HepG2 (cell line): ENCODE results near the gene SPTBN5.
A peak's percentile ranks its signal among the peaks of the same experiment; 100 is the strongest.

Experiments used
- CEBPZ ChIP-seq: IDR thresholded peaks from 2 replicates; pipeline ENCODE4 v1.6.1; 2012; ENCODE audit warnings: low read length, improper control_type of control experiment
- CTCF ChIP-seq: sonication (generic); formaldehyde crosslinking; IDR thresholded peaks from 2 replicates; pipeline ENCODE4 v1.5.0; 2020; ENCODE audit warnings: mild to moderate bottlenecking, missing genetic modification reagents, moderate library complexity
- EP300 ChIP-seq, 3 experiments: sonication (generic) in 1 of 3; formaldehyde crosslinking in 1 of 3; IDR thresholded peaks; 2 replicates each; pipeline versions ENCODE4 v1.5.1 to v1.6.1; 2011 to 2020; ENCODE audit warnings: low read depth in 2 of 3, low read length in 2 of 3, borderline replicate concordance in 1 of 3, improper control_type of control experiment in 1 of 3, mild to moderate bottlenecking in 1 of 3, missing genetic modification reagents in 1 of 3, moderate library complexity in 1 of 3
- GFI1 ChIP-seq: sonication (generic); formaldehyde crosslinking; IDR thresholded peaks from 2 replicates; pipeline ENCODE4 v1.5.0; 2020; ENCODE audit warnings: missing genetic modification reagents, mild to moderate bottlenecking, borderline replicate concordance
- LBX2 ChIP-seq: sonication (generic); formaldehyde crosslinking; IDR thresholded peaks from 2 replicates; pipeline ENCODE4 v1.5.0; 2020; ENCODE audit warnings: missing genetic modification reagents, mild to moderate bottlenecking, borderline replicate concordance
- MAX ChIP-seq: IDR thresholded peaks from 2 replicates; pipeline ENCODE4 v1.6.1; 2012; ENCODE audit warnings: inconsistent platforms
- ZBTB33 ChIP-seq: sonication (generic); formaldehyde crosslinking; IDR thresholded peaks from 2 replicates; pipeline ENCODE4 v1.4.0; 2020; ENCODE audit warnings: missing genetic modification reagents
- ZNF160 ChIP-seq: sonication (generic); formaldehyde crosslinking; IDR thresholded peaks from 2 replicates; pipeline ENCODE4 v1.8.0; 2022; ENCODE audit warnings: mild to moderate bottlenecking, inconsistent platforms, missing genetic modification reagents
- ZNF274 ChIP-seq: sonication (generic); formaldehyde crosslinking; IDR thresholded peaks from 2 replicates; pipeline ENCODE4 v1.5.1; 2020; ENCODE audit warnings: mild to moderate bottlenecking, missing genetic modification reagents

GRCh38 chr15:41827880-41828806 lies 65.7 kb downstream of the SPTBN5 start, which contains the start of gene JMJD7:
- TF ChIP-seq CTCF = no peak; the same call in 1 of the 2 replicates
- TF ChIP-seq CEBPZ = no peak
- no peak for TF ChIP-seq ZNF160 (CRISPR knock-in tag)
- no peak for TF ChIP-seq ZBTB33 (CRISPR knock-in tag)
- TF ChIP-seq ZNF274 (CRISPR knock-in tag) = no peak
- TF ChIP-seq MAX = peak; percentile 38; the same call in 1 of the 2 replicates
- no peak for TF ChIP-seq EP300 (IDR thresholded peaks at IDR 0.05; ENCODE audit: low read depth in 2 of 2, low read length in 2 of 2)
- no peak for TF ChIP-seq EP300 (CRISPR knock-in tag; IDR thresholded peaks at IDR 0.05; ENCODE audit: borderline replicate concordance)
- 0 out of 2 replicates have a peak, but pooled peaks have one; percentile 42 for TF ChIP-seq GFI1 (CRISPR knock-in tag)
- no peak for TF ChIP-seq LBX2 (CRISPR knock-in tag)
